HCT116 (cell line): Measurements from ENCODE around the gene RNF166. TPM values are rescaled to one million over a fixed set of nuclear protein-coding genes. Genes with fewer than 3 reads are reported as not detected.

ENCODE experiments used
- ATAC-seq: fragments of 200-7000 bp; cut with Tn5 transposase; 2 replicates; pipeline ENCODE4 v1.9.1; 2020; ENCODE audit warnings: mild to moderate bottlenecking, moderate library complexity
- BruUV-seq: library from RNA; stranded (reverse); fragments of 400-500 nt; replicated peaks from 2 replicates; lab custom pipeline; 2021; lab: Mats Ljungman, UMichigan
- CTCF ChIA-PET: fragments of 300-600 bp; sonication (Branson Sonifier 250); formaldehyde crosslinking; loops from one replicate; lab custom pipeline; 2021; ENCODE audit warnings: antibody characterized with exemption; lab: Charles Lee
- POLR2A ChIA-PET: fragments of 300-600, 350-600 bp; sonication (Branson Sonifier 250); formaldehyde crosslinking; loops from one replicate; lab custom pipeline; 2021; ENCODE audit warnings: antibody characterized with exemption; lab: Charles Lee
- RAD21 ChIA-PET, 2 experiments: fragments of 300-600 bp; sonication (Branson Sonifier 250); formaldehyde crosslinking; loops; one replicate each; lab custom pipeline; 2023; ENCODE audit warnings: low total read pairs in 2 of 2; ENCODE audit not compliant: uncharacterized antibody in 2 of 2, unreplicated experiment in 2 of 2, low non-redundant PET in 1 of 2; lab: Charles Lee
- DNase-seq: peaks from one replicate; pipeline ENCODE4 v3.0.0-alpha.2; 2010; ENCODE audit warnings: low read depth, low spot score
- H2AFZ ChIP-seq: fragments of 200-600 bp; shearing (Covaris generic), sonication (generic); 2 replicates; pipeline ENCODE4 v1.6.1; 2017; ENCODE audit warnings: low read depth, mixed run types, mixed read lengths, antibody characterized with exemption, low read length; ENCODE audit not compliant: poor library complexity, severe bottlenecking
- H3K27ac ChIP-seq: 2 replicates; pipeline ENCODE4 v1.5.1; 2012; ENCODE audit warnings: low read depth, low read length
- H3K27me3 ChIP-seq: fragments of 200-600 bp; sonication (generic); 2 replicates; pipeline ENCODE4 v1.6.1; 2016; ENCODE audit warnings: mixed run types, low read length, mixed read lengths; ENCODE audit not compliant: insufficient read depth
- H3K36me3 ChIP-seq, 2 experiments: fragments of 200-500 bp in 1 of 2; fragments of 200-600 bp in 1 of 2; sonication (Bioruptor generic) in 1 of 2; sonication (generic) in 1 of 2; 2 replicates each; pipeline versions ENCODE4 v1.5.1 to v1.6.1; 2014 to 2016; ENCODE audit warnings: low read length in 2 of 2, inconsistent platforms in 1 of 2, mixed read lengths in 1 of 2, mixed run types in 1 of 2; ENCODE audit not compliant: insufficient read depth in 2 of 2, control insufficient read depth in 1 of 2
- H3K4me1 ChIP-seq, 2 experiments: fragments of 200-600 bp in 1 of 2; sonication (generic) in 1 of 2; 2 replicates each; pipeline versions ENCODE4 v1.5.1 to v1.6.1; 2012 to 2017; ENCODE audit warnings: low read length in 2 of 2, inconsistent platforms in 1 of 2, mild to moderate bottlenecking in 1 of 2, mixed read lengths in 1 of 2, mixed run types in 1 of 2, moderate library complexity in 1 of 2; ENCODE audit not compliant: insufficient read depth in 2 of 2, control insufficient read depth in 1 of 2
- H3K4me2 ChIP-seq: fragments of 200-600 bp; sonication (generic); 2 replicates; pipeline ENCODE4 v1.6.1; 2017; ENCODE audit warnings: mixed run types, low read length, mixed read lengths
- H3K4me3 ChIP-seq, 2 experiments: fragments of 200-600 bp in 1 of 2; sonication (generic) in 1 of 2; replicated peaks in 1 of 2; 2 replicates each; pipeline ENCODE4 v1.5.1; 2011 to 2016; ENCODE audit warnings: low read length in 2 of 2, control low read depth in 1 of 2, low read depth in 1 of 2, mild to moderate bottlenecking in 1 of 2, mixed read lengths in 1 of 2, mixed run types in 1 of 2
- H3K79me2 ChIP-seq: fragments of 200-600 bp; sonication (generic); 2 replicates; pipeline ENCODE4 v1.6.1; 2017; ENCODE audit warnings: mild to moderate bottlenecking, mixed run types, low read length, moderate library complexity, mixed read lengths; ENCODE audit not compliant: insufficient read depth
- H3K9ac ChIP-seq: fragments of 200-600 bp; sonication (generic); 2 replicates; pipeline ENCODE4 v1.6.1; 2016; ENCODE audit warnings: low read length, mixed read lengths
- H3K9me2 ChIP-seq: fragments of 200-600 bp; sonication (generic), shearing (Covaris generic); 2 replicates; pipeline ENCODE4 v1.6.1; 2017; ENCODE audit warnings: mixed run types, mild to moderate bottlenecking, moderate library complexity; ENCODE audit not compliant: insufficient read depth
- H3K9me3 ChIP-seq, 2 experiments: fragments of 200-500 bp in 1 of 2; fragments of 200-600 bp in 1 of 2; sonication (Bioruptor generic) in 1 of 2; sonication (generic) in 1 of 2; 2 replicates each; pipeline ENCODE4 v1.6.1; 2014 to 2017; ENCODE audit warnings: low read length in 2 of 2, mixed read lengths in 2 of 2, inconsistent platforms in 1 of 2, low read depth in 1 of 2, mild to moderate bottlenecking in 1 of 2, mixed run types in 1 of 2, moderate library complexity in 1 of 2; ENCODE audit not compliant: control insufficient read depth in 1 of 2, insufficient read depth in 1 of 2
- H4K20me1 ChIP-seq: fragments of 200-600 bp; sonication (generic), shearing (Covaris generic); 2 replicates; pipeline ENCODE4 v1.6.1; 2017; ENCODE audit warnings: mixed run types, mild to moderate bottlenecking, moderate library complexity; ENCODE audit not compliant: insufficient read depth
- CBX3 ChIP-seq: IDR thresholded peaks from 2 replicates; pipeline ENCODE4 v1.6.1; 2012; ENCODE audit warnings: low read depth
- CEBPB ChIP-seq: IDR thresholded peaks from 2 replicates; pipeline ENCODE4 v1.6.1; 2012; ENCODE audit warnings: low read depth
- CTCF ChIP-seq, 3 experiments: fragments of 200-600 bp in 1 of 3; sonication (generic) in 1 of 3; IDR thresholded peaks in 2 of 3; conservative IDR thresholded peaks in 1 of 3; 2 replicates each; pipeline ENCODE4 v1.5.1; 2012 to 2017; ENCODE audit warnings: low read depth in 2 of 3, low read length in 2 of 3, antibody characterized with exemption in 1 of 3, borderline replicate concordance in 1 of 3, control low read depth in 1 of 3, mild to moderate bottlenecking in 1 of 3, mixed read lengths in 1 of 3, mixed run types in 1 of 3, moderate library complexity in 1 of 3; ENCODE audit not compliant: insufficient read depth in 1 of 3
- ELF1 ChIP-seq: IDR thresholded peaks from 2 replicates; pipeline ENCODE4 v1.6.1; 2012; ENCODE audit warnings: low read depth, borderline replicate concordance
- EZH2 ChIP-seq: fragments of 200-600 bp; sonication (generic); IDR thresholded peaks from 2 replicates; pipeline ENCODE4 v1.6.1; 2017; ENCODE audit warnings: antibody characterized with exemption, mixed run types
- EZH2phosphoT487 ChIP-seq: fragments of 200-600 bp; IDR thresholded peaks from 2 replicates; pipeline ENCODE4 v1.6.1; 2018; ENCODE audit warnings: antibody characterized with exemption, borderline replicate concordance
- JUND ChIP-seq: IDR thresholded peaks from 2 replicates; pipeline ENCODE4 v1.6.1; 2012
- POLR2AphosphoS5 ChIP-seq: IDR thresholded peaks from 2 replicates; pipeline ENCODE4 v1.6.1; 2011; ENCODE audit warnings: mild to moderate bottlenecking, low read depth, low read length, moderate library complexity
- SIN3A ChIP-seq: IDR thresholded peaks from 2 replicates; pipeline ENCODE4 v1.6.1; 2012; ENCODE audit warnings: low read depth
- TCF7L2 ChIP-seq: IDR thresholded peaks from 2 replicates; pipeline ENCODE4 v1.7.0; 2011; ENCODE audit warnings: borderline replicate concordance, inconsistent platforms; ENCODE audit not compliant: insufficient read depth, insufficient read length; ENCODE audit errors: extremely low read depth
- YY1 ChIP-seq: IDR thresholded peaks from 2 replicates; pipeline ENCODE4 v1.6.1; 2011; ENCODE audit warnings: low read length, low read depth, moderate library complexity, mild to moderate bottlenecking; ENCODE audit not compliant: insufficient replicate concordance; ENCODE audit errors: extremely low read depth
- ZBTB33 ChIP-seq: IDR thresholded peaks from 2 replicates; pipeline ENCODE4 v1.6.1; 2011; ENCODE audit warnings: mild to moderate bottlenecking, low read length, moderate library complexity; ENCODE audit not compliant: insufficient replicate concordance; ENCODE audit errors: extremely low read depth
- ZFX ChIP-seq: fragments of 450-650 bp; IDR thresholded peaks from 2 replicates; pipeline ENCODE4 v1.6.1; 2017
- ZNF274 ChIP-seq: fragments of 200-500 bp; sonication (Bioruptor generic); IDR thresholded peaks from 2 replicates; pipeline ENCODE4 v1.6.1; 2014; ENCODE audit warnings: mild to moderate bottlenecking, low read depth, low read length, inconsistent platforms
- intact Hi-C: fragments of 100-400 bp; cut with micrococcal nuclease; formaldehyde crosslinking; loops from 2 replicates; pipeline ENCODE4 v1.10.0; 2022
- total RNA-seq: library from RNA; stranded (reverse); gene quantifications from one replicate; pipeline ENCODE4 v1.2.1, GENCODE V29; 2021; ENCODE audit not compliant: unreplicated experiment

RNF166 gene
- total RNA-seq, 1 experiment from 2014 or later, result 39.4 TPM

- Histone ChIP-seq H3K9me3 (no peaks in the 10 kb centered on the region), H3K27me3 (no peaks in the 10 kb centered on the region), H3K9ac (no peak overlapping the region), H3K4me3 (no peak overlapping the region), H4K20me1 (no peaks in the 10 kb centered on the region), H3K4me1 (no peaks in the 10 kb centered on the region), H3K79me2 (no peaks in the 10 kb centered on the region; the same call in 1 of the 2 replicates), H3K4me2 (no peak overlapping the region), H2AFZ (no peak overlapping the region), H3K36me3 (peaks cover 56 to 87% of the 10 kb centered on the region in 2 experiments; a peak in 3 of 4 replicates), H3K27ac (peak overlapping the region; percentile 32; the same call in 1 of the 2 replicates), H3K9me2 (no peaks in the 10 kb centered on the region)
- ChIA-PET CTCF (interaction anchor here (1.1 kb wide), 1 partner anchor 14 kb away, joined by 3 read pairs; no protein-coding TSS in a partner anchor), POLR2A (no interaction called here), RAD21 (no interaction called here)
- intact Hi-C loops, result no loop called here
- BruUV-seq, result no TSS peak
- TF ChIP-seq EZH2phosphoT487 (no peak), CBX3 (no peak), SIN3A (no peak), ELF1 (no peak), POLR2AphosphoS5 (no peak), CEBPB (no peak), TCF7L2 (no peak), ZNF274 (no peak), EZH2 (no peak), JUND (no peak), ZFX (no peak), CTCF (IDR thresholded peaks at IDR 0.05 in 2 of 3, conservative IDR thresholded peaks at IDR 0.05 in 1 of 3; ENCODE audit: borderline replicate concordance in 1 of 3, insufficient read depth in 1 of 3, low read depth in 2 of 3, low read length in 2 of 3) (no peak), ZBTB33 (no peak), YY1 (no peak)
- DNase-seq (no peak), ATAC-seq (no peak)
These were observed 17.3 kb upstream of the RNF166 start for GRCh38 chr16:88723507-88723887.
